CD1c-positive myeloid dendritic cell (primary cell): ENCODE results near the gene CACNA1S.

Source experiments
- DNase-seq: peaks from one replicate; pipeline ENCODE4 v3.0.0-alpha.2; 2016; ENCODE audit errors: extremely low spot score

CACNA1S gene

DNA sequence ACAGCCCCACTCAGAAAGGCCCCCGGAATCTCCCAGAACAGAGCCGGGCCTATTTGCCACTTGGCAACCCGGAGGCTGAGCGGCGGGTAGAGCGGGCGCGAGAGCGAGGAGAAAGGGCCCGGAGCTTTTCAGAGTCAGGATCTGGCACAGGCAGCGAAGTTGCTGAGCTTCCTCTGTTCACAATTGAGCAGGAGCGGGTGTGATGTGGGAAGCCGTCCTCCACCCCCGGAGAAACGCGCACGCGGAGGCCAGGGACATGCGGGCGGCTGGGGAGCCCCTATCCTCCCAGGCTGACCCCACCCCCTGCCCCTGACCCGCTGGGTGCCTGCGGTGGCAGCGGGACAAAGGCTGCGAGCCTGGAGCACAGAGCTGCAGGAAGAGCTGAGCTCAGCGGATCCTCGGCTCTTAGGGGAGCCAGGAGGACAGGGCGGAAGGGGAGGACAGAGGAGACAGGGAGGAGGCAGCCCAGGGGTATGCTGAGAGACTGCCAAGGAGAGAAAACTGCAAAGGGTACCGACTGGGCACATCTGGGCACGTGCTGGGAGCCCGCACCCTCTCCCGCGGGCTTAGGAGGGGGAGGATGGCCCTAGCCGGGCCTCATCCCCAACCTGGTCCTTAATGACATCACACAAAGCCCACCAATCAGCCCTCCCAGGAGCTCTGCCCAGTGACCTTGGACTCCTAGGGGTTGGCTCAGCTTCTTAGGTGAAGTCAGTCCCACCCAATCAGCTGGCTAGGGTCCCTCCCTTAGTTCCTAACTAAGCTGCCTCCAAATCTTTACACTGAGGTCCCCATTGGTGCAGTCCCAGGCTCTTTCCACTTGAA, 98.0 kb downstream of the CACNA1S start:
- DNase-seq = no peak

DNA sequence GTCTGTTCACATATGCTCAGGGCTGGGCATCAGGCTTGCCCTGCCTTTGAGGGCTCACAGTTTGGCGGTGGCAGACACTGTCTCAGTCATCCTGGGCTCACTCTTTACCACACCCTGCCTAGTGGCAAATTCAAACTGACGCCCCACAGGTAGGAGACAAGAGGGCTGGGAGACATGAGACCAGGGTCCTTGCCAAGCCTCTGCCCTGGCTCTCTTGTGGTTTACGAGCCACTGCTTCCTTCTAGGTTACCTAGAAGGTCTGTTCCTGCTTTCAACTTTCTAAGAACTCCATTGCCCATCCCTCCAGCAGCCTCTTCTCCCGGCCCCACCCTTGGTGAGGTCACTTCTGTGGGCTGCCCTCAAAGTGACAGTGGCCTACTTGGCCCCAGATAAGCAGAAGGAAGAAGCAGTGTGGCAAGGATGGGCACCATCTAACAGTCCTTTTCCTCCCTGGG, 99.2 kb downstream of the CACNA1S start:
- DNase-seq = peak; percentile 84

DNA sequence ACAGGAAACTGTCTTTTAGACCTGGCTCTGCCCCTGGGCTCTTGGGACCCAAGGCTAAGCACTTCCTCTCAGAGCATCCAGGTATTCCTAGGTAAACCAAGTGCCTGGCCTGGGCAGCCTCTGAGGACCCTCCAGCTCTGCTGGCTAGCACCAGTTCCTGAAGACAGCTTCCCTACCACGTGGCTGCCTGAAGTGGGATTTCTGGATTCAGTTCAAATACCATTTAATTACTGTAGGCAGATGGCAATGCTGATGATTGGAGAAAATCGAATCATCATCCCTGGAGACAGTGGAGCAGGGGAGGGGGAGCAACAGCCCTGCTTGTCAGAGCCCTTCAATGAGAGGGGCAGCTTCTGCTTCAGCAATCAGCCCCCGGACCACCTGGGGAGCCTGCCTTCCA, 100.6 kb downstream of the CACNA1S start:
- no peak for DNase-seq

DNA sequence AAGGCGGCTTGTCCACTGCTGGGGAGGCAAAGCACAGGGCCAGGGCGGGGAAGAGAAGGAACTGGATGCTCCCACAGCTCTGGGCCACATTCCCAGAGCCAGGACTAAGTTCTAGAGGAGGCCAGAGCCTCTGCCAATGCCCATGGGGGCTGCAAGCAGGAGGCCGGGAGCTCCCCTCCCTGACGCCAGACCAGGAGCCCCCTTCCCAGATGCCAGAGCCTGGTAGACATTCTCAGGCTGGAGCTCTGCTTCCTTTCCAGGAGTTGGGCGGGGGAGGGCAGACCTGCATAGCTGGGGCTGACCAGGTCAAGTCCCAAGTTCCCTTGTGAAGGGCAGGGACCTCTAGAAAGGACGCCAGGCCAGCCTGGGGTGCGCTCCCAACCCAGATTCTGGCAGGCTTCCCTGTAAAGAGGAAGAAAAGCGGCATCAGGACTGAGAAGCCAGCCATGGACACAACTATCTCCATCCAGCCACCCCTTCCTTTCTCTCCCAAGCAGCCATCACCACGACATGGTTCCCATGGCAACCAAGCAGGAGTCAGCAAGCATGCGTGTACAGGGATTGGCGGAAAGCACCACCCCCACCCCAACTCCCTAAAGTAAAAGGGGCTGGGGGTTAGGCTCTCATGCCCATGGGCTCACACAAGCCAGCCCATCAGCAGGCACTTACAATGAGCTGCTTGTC, 102.1 kb downstream of the CACNA1S start:
- no peak for DNase-seq

DNA sequence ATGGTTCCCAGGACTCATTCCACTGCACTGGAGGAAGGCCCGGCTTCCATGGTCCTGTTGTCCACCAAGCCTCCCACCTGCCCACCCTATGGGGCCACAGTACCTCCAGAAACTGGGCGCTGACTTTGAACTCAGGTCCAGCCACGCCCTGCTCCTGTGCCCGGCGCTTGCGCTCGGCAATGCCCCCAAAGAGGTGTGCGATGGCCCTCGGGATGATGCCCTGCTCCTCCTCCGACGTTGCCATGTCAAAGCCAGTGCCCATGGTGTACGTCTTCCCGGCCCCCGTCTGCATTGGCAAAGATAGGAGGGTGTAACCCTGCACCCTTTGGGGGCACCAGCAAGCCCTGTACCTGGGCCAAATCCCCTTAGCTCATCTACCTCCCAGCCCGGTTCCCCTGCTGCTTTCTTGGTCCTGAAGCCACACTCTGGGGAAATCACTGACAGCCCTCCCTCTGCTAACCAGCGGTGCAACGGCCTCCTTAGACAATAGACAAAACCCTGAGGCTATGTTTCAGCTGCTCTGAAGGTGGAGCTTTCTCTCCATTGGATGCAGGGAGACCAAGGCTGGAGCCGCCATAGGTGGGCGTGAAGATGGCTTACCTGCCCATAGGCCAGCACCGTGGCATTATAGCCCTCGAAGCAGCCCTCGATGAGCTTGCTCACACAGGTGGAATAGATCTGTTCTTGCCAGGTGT, 103.4 kb downstream of the CACNA1S start:
- DNase-seq = no peak

DNA sequence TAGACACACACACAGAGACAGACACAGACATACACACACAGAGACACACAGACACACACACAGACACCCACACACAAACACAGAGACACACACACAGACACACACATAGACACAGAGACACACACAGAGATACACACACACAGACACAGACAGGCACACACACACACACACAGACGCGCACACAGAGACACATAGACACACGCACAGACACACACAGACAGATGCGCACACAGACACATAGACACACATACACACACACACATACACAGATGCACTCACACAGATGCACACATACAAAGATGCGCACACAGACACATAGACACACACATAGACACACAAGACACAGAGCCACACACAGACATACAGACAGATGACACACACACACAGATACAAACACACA, 104.7 kb downstream of the CACNA1S start:
- DNase-seq = no peak

DNA sequence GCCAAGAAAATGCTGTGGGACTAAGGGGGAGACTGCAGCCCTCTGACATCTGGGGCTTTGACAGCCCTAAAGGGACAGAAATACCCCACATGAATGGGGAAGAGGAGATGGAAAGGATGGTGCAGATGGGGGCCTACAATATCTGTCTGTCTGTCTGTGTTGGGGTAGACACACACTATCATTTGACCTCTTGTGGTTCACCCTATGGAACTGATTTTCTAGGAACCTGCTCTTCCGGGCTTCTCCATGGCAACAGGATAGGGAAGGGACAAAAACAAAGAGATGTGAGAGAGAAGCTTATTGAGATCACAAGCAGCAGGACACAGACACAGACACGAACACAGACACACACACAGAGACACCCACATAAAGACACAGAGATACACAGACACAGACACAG, 105.8 kb downstream of the CACNA1S start:
- DNase-seq = peak; percentile 8

DNA sequence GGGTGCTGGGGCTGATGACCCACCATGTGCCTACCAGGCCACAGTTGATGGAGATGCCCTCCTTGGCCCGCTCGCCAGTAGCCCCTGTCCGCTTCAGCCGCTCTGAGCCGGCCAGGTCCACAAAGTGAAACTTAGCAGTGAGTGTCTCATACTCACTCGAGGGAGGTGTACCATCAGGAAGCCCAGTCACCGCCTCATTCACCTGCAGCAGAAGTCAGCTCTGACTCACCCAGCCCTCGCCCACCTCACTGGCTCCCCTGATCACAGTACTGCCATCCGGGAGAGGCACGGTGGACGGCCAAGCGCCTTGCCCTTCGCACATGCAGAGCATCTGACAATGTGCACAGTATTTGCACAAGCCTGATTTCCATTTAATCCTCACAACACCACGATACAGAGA, 107.5 kb downstream of the CACNA1S start:
- no peak for DNase-seq

DNA sequence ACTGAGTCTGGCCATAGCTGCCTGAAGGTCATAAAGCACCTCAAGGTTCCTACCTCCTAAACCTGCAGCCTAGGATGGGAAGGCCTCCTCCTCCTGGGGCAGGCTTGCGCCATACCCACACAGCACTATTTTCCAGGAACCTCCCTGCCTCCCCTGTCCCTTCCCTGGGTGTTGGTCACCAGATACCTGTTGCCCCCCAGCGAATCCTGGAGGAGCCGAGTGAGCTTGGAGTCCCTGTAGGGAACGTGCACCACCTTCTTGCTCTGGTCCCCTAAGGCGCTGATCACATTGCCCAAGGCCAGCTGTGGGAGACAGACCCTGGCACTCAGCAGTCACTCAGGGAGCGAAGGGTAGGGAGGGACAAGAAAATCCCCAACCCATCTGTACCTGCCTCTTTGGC, 108.1 kb downstream of the CACNA1S start:
- no peak for DNase-seq

DNA sequence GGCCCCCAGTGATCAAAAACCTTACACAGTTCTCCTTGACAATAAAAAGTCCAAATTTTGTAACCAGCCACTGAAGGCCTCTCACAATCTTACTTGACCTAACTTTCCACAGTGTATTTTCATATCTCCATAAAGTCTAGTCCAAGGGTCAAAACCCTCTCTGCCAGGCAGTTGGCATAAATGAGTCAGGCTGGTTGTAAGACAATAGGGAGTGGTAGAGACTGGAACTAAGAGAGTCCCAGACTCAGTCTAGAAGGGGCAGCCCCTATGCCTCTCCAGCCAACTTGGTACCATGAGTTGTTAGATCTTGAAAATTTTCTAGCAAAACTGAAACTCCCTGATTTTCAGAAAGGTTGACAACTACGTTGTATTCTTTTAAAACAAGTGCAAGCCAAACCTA, 109.7 kb downstream of the CACNA1S start:
- DNase-seq = no peak

DNA sequence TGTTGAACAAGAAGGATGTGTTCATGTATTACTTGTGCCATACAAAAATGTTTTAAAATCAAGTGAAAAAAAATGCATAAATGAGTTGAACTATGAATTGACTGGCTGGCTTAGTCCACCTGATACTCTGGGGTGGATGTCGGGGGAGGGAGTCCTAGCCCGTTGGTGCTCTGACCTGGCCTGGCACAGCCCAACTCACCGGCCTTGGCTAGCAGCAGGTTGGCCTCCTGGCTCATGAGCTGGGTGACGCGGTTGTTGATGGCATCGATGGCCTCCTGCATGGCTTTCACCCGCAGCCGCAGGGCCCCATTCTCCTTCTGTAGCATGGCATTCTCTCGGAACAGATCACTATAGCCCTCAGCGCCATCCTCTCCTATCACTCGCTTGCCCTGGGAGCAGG, 110.3 kb downstream of the CACNA1S start:
- DNase-seq = no peak

DNA sequence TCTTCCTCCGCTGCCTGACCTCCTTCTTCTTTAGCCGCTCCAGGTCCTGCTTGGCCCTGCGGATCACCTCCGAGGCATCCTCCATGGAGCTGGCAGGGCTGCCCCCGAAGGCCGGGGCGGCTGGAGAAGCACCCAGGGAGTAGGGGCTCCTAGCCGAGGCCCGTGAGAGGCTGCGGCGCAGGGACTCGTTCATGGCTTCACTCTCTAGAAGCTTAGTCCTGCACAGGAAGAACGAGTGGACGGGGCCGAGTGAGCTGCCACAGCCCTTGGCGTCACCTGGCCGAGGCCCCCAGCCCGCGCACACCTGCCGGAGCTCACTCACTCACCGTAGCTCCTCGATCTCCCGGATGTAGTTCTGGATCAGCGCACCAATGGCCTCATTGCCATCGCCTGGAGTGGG, 111.8 kb downstream of the CACNA1S start:
- no peak for DNase-seq

DNA sequence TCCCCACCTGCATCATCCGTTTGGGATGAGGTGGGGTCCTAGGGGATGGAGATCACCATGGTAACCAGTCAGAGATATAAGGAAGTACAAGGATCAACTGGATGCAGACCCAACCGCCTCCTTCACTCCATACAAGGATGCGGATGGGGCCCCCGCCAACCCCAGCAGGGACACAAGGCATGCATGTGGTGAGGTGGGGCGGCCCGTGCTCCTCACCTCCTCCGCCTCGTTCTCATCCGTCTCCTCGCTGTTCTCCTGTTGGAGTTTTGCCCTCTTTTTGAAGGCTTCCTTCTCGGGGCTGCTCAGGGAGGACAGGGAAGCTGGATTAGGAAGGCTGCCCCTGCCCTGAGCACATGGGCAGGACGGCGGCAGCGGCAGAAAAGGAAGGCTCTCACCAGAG, 112.6 kb downstream of the CACNA1S start:
- DNase-seq = no peak

DNA sequence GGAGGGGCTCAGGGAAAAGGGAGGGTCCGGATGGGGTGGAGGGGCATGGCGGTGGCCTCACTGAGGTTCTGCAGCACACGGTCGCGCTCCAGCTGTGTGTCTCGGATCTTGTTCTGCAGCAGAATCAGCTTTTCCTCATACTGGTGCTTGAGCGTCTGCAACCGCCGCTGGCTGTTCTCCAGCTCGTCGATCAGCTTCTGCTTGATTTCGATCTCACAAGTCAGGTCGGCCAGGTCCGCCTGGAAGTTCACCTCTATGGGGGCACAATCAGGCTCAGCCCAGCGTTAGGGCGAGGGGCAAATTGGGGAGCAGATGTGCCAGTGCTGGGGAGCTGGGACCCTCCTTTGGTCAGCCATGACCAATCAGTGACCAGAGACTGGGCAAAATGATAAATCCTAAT, 113.9 kb downstream of the CACNA1S start:
- no peak for DNase-seq

DNA sequence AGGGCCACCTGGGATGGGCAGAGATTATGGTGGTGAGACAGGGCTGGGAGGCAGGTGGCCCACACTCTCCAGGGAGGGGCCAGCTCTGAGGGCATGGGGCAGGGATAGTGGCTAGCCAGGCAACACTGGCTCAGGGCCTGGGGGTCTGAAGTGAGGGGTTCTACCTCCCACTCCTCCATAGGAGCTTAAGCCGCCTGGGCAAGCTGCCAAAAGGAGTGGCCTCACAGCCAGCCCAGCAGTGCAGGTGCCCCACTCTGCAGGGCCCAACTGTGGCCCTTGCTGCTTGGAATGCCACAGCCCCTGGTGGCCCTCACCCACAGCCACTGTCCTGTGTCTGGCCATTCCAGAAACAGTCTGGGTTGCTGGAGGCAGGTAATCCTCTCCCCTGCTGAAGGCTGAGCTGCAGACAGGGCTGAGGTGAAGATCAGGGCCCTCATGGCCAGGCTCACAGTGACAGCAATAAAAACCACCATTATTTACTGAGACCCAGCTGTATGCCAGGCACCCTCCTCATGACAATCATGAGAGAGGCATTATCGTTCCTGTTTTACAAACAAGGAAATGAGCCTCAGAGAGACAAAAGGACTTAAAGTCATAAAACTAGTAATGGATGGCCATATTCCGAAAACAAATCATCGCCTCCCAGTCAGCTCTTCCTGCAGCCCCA, 119.7 kb downstream of the CACNA1S start:
- no peak for DNase-seq

DNA sequence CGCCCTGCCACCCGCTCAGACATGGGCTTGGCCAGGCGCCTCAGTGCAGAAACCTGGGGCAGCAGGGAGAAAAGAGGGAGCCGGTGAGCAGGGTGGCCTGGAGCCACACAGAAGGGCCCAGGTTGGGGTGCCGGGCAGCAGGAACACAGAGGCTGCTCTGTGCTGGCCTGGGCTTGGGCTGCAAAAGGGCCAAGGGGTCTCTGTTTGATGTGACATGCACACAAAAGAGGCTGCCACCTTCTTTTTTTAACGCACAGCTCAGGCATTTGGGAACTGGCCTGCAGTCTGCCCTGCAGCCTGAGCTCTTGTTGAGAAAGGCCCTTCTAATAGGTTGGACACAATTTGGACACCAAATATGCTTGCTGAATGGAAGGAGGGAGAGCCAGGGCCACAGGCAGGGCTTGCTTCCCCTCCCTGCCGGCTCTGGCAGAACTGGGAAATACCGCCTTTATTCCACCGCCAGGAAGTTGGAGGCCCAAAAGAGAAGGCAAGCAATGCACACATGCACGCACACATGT, 121.1 kb downstream of the CACNA1S start:
- DNase-seq = no peak

DNA sequence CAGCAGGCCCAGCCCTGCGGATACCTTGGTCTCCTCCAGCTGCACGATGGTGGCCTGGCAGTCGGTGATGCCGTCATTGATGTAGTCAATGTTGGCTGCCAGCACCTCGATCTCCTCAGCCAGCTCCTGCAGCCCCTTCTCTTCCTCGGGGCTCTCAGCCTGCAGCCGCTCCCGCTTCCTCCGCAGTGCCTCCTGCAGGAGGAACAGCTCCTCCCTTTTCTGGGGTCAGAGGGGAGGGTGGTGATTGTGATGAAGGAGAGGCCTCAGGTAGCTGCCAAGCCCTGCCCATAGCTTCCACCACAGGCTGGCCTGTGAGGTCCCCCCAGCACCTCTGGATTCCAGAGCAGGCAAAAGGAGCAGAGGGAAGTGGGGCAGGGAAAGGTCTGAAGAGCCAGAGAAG, 122.1 kb downstream of the CACNA1S start:
- DNase-seq = no peak
